ENCODE measurements around the gene SLC8B1. TPM values are rescaled to one million over a fixed set of nuclear protein-coding genes. Genes with fewer than 3 reads are reported as not detected.

The SLC8B1 gene
- total and polyA plus RNA-seq, 8 donors = 13.0 to 39.1 (median 19.7) TPM

- DNase-seq (no peak), FAIRE-seq (no peak), ATAC-seq (no peak)
- Histone ChIP-seq H3K27ac (peak overlapping the region; percentile 19 to 75 (median 58)), H3K27me3 (no peaks in the 10 kb centered on the region), H3K4me3 (no peak overlapping the region), H3K9me3 (no peaks in the 10 kb centered on the region), H3K36me3 (no peaks in the 10 kb centered on the region), H3K4me1 (peaks cover 39 to 49% (median 40%) of the 10 kb centered on the region in 3 donors)
- 78 to 80% methylated on average over 12 of the region's 12 CpGs for WGBS, 2 donors
- intact Hi-C loops (cut with DNase I) = no loop called here
- TF ChIP-seq CTCF (IDR thresholded peaks at IDR 0.05) = no peak
These were observed 74.1 kb downstream of the SLC8B1 start for GRCh38 chr12:113260636-113261300.

GRCh38 chr12:113260127-113260526 lies 74.8 kb downstream of the SLC8B1 start:
- no peak for TF ChIP-seq CTCF (IDR thresholded peaks at IDR 0.05)
- ATAC-seq (peak; percentile 26 to 45 (median 36)), DNase-seq (peak in 1 of 6 donors; percentile 38), FAIRE-seq (no peak)
- H3K27ac ChIP-seq = peak overlapping the region; percentile 19 to 75 (median 58)
- peaks cover 39 to 49% (median 40%) of the 10 kb centered on the region in 3 donors for H3K4me1 ChIP-seq
- 44 to 46% methylated on average over 5 of the region's 5 CpGs for WGBS, 2 donors
- H3K4me3 ChIP-seq = no peak overlapping the region
- intact Hi-C loops (cut with DNase I) = no loop called here
- H3K27me3 ChIP-seq = no peaks in the 10 kb centered on the region
- H3K9me3 ChIP-seq = no peaks in the 10 kb centered on the region
- no peaks in the 10 kb centered on the region for H3K36me3 ChIP-seq

DNA sequence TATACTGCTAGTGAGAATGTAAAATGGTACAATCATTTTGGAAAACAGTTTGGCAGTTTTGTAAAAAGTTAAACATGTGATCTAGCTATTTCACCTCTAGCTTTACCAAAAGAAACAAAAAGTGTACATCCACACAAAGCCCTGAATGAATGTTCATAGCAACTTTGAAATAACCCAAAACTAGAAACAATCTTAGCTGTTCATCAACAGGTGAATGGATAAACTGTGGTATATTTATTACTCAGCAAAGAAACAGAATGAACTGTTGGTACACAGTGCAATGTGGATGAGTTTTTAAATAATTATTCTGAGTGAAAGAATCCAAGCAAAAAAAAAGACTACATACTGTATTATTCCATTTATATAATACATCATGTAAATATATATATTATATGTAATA lies 77.3 kb downstream of the SLC8B1 start:
- FAIRE-seq (no peak), ATAC-seq (no peak)

GRCh38 chr12:113254298-113254697 lies 80.6 kb downstream of the SLC8B1 start:
- TF ChIP-seq CTCF (IDR thresholded peaks at IDR 0.05) = no peak

More for the DNA sequence above, 77.3 kb downstream of the SLC8B1 start:
- no peak overlapping the region for H3K4me3 ChIP-seq
- no peak for DNase-seq
- H3K9me3 ChIP-seq = no peaks in the 10 kb centered on the region
- H3K27ac ChIP-seq = no peak overlapping the region
- H3K4me1 ChIP-seq = peaks cover 39 to 49% (median 40%) of the 10 kb centered on the region in 3 donors
- no peak for TF ChIP-seq CTCF (IDR thresholded peaks at IDR 0.05)
- H3K27me3 ChIP-seq = no peaks in the 10 kb centered on the region
- intact Hi-C loops (cut with DNase I) = loop anchor here in 1 of 3 donors (10.0 kb wide), 1 partner anchor 53 kb away; no protein-coding TSS in a partner anchor
- H3K36me3 ChIP-seq = no peaks in the 10 kb centered on the region

More at GRCh38 chr12:113254298-113254697, 80.6 kb downstream of the SLC8B1 start:
- DNase-seq (no peak), ATAC-seq (no peak), FAIRE-seq (no peak)
- peaks cover 0 to 8% (median 0%) of the 10 kb centered on the region in 3 donors for H3K36me3 ChIP-seq
- no peak overlapping the region for H3K27ac ChIP-seq
- no peaks in the 10 kb centered on the region for H3K9me3 ChIP-seq
- intact Hi-C loops (cut with DNase I) = loop anchor here in 1 of 3 donors (10.0 kb wide), 1 partner anchor 49 kb away; no protein-coding TSS in a partner anchor
- H3K4me3 ChIP-seq = no peak overlapping the region
- H3K4me1 ChIP-seq = peaks cover 8 to 20% (median 19%) of the 10 kb centered on the region in 3 donors
- 83 to 95% methylated on average over 4 of the region's 4 CpGs for WGBS, 2 donors
- no peaks in the 10 kb centered on the region for H3K27me3 ChIP-seq
